ENCODE results near the gene GDPD5.

- TF ChIP-seq CTCF (IDR thresholded peaks at IDR 0.05): no peak
- no peak for TF ChIP-seq POLR2A (IDR thresholded peaks at IDR 0.05)
- TF ChIP-seq EP300 (IDR thresholded peaks at IDR 0.05): no peak
Measured at GRCh38 chr11:75516886-75517285, 8.9 kb downstream of the GDPD5 start.

Measured in ovary (tissue), 3 donors.